Occipital lobe (tissue), 2 donors: ENCODE results near the gene ARFRP1. TPM values are rescaled to one million over a fixed set of nuclear protein-coding genes. Genes with fewer than 3 reads are reported as not detected.

Experiments used
- DNase-seq: peaks from one replicate; lab custom pipeline; 2025; lab: John Stamatoyannopoulos, UW
- total RNA-seq: library from RNA; depleted of rRNA; stranded (reverse); fragments of >200 nt; gene quantifications from one replicate; pipeline ENCODE4 v1.2.3, GENCODE V29; 2014

Gene ARFRP1
- total RNA-seq, 1 donor from 2014 or later = 15.6 TPM

GRCh38 chr20:63743210-63743970 lies 35.6 kb upstream of the ARFRP1 start:
- DNase-seq = no peak

- no peak for DNase-seq
Observed at GRCh38 chr20:63742381-63743024, 34.7 kb upstream of the ARFRP1 start.

GRCh38 chr20:63741676-63742380 lies 34.1 kb upstream of the ARFRP1 start:
- DNase-seq = no peak

- DNase-seq = no peak
Observed at GRCh38 chr20:63741354-63741675, 33.5 kb upstream of the ARFRP1 start.

- DNase-seq = peak; percentile 40
Observed at GRCh38 chr20:63740627-63741353, 33.0 kb upstream of the ARFRP1 start.

GRCh38 chr20:63740070-63740626 lies 32.4 kb upstream of the ARFRP1 start:
- no peak for DNase-seq

- DNase-seq = peak; percentile 45
Observed at GRCh38 chr20:63739130-63740069, 31.6 kb upstream of the ARFRP1 start, which contains the start of gene SLC2A4RG. Gene SLC2A4RG, plus strand, starts transcription at chr20:63739776. Its CDS starts 137 bp downstream, at chr20:63739913.

GRCh38 chr20:63738687-63739129 lies 30.9 kb upstream of the ARFRP1 start:
- DNase-seq = no peak

- DNase-seq = no peak
Observed at GRCh38 chr20:63737945-63738686, 30.3 kb upstream of the ARFRP1 start.

GRCh38 chr20:63737695-63737944 lies 29.8 kb upstream of the ARFRP1 start:
- DNase-seq = no peak

- no peak for DNase-seq
Observed at GRCh38 chr20:63736893-63737694, 29.3 kb upstream of the ARFRP1 start.

GRCh38 chr20:63735859-63736718 lies 28.3 kb upstream of the ARFRP1 start, which contains the start of gene LIME1:
Gene LIME1, plus strand, starts transcription at chr20:63736664. Its CDS starts 886 bp downstream, at chr20:63737550.
- no peak for DNase-seq

GRCh38 chr20:63734946-63735858 lies 27.4 kb upstream of the ARFRP1 start:
- no peak for DNase-seq

GRCh38 chr20:63734111-63734945 lies 26.6 kb upstream of the ARFRP1 start:
- no peak for DNase-seq

GRCh38 chr20:63733579-63734081 lies 25.9 kb upstream of the ARFRP1 start:
- DNase-seq = no peak

- no peak for DNase-seq
Observed at GRCh38 chr20:63733117-63733516, 25.3 kb upstream of the ARFRP1 start.
